Measurements from ENCODE around the gene MORC1. TPM values are rescaled to one million over a fixed set of nuclear protein-coding genes. Genes with fewer than 3 reads are reported as not detected.

MORC1 gene
- total and polyA plus RNA-seq, 4 donors: 0.02 to 0.33 (median 0.13) TPM

DNA sequence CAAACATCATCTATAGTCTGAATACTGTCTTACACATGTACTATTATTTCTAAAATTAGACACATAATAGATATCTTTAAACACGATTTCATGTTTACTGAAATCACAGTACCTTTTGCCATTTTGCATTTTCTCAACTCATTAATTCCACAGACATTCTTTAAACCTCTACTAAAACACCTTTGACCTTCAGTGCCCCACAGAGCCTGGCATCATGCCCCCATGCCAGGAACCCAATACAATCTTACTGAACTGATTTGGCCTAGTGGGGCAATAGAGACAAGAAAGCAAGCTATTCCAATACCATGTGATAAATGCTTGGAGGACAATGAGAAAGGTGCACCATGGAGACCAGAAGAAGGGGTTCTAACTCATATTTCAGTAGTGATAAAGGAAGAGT is 144.9 kb downstream of the MORC1 start:
- H3K4me3 ChIP-seq (ENCODE audit: low read depth in 1 of 3, low read length in 3 of 3): no peak overlapping the region
- no peaks in the 10 kb centered on the region for H3K9me3 ChIP-seq (ENCODE audit: control insufficient read depth in 4 of 4, low read length in 3 of 4)
- H3K9ac ChIP-seq (ENCODE audit: low read depth in 1 of 2, low read length in 2 of 2): no peak overlapping the region
- no peaks in the 10 kb centered on the region for H3K27me3 ChIP-seq (ENCODE audit: control insufficient read depth in 4 of 4, insufficient read depth in 4 of 4, low read length in 3 of 4)
- H3K27ac ChIP-seq (ENCODE audit: low read depth in 1 of 2, low read length in 2 of 2): no peak overlapping the region
- H3K36me3 ChIP-seq (ENCODE audit: control insufficient read depth in 4 of 4, insufficient read depth in 3 of 4, low read depth in 1 of 4, low read length in 3 of 4): no peaks in the 10 kb centered on the region
- 67% methylated on average over 1 of the region's 1 CpG for WGBS
- H3K4me1 ChIP-seq (ENCODE audit: control insufficient read depth in 4 of 4, insufficient read depth in 4 of 4, low read length in 3 of 4): no peaks in the 10 kb centered on the region
- DNase-seq (ENCODE audit: low spot score): no peak
- TF ChIP-seq GABPA (IDR thresholded peaks at IDR 0.05 in 1 of 2, conservative IDR thresholded peaks at IDR 0.05 in 1 of 2) (no peak), ATF3 (IDR thresholded peaks at IDR 0.05) (no peak), SP1 (IDR thresholded peaks at IDR 0.05) (no peak), HNF4A (conservative IDR thresholded peaks at IDR 0.05) (no peak), FOXA2 (IDR thresholded peaks at IDR 0.05) (no peak), RXRA (IDR thresholded peaks at IDR 0.05) (no peak), CTCF (IDR thresholded peaks at IDR 0.05; ENCODE audit: low read depth, low read length, missing input control) (no peak), RAD21 (IDR thresholded peaks at IDR 0.05) (no peak), JUND (IDR thresholded peaks at IDR 0.05) (no peak), NR2F2 (IDR thresholded peaks at IDR 0.05) (no peak), HNF4G (IDR thresholded peaks at IDR 0.05) (no peak), EGR1 (IDR thresholded peaks at IDR 0.05; ENCODE audit: low read depth in 2 of 2) (no peak), YY1 (IDR thresholded peaks at IDR 0.05) (no peak), FOXA1 (IDR thresholded peaks at IDR 0.05) (no peak), TAF1 (conservative IDR thresholded peaks at IDR 0.05) (no peak), REST (IDR thresholded peaks at IDR 0.05) (no peak)
- TF ChIP-seq, protein P1, sequence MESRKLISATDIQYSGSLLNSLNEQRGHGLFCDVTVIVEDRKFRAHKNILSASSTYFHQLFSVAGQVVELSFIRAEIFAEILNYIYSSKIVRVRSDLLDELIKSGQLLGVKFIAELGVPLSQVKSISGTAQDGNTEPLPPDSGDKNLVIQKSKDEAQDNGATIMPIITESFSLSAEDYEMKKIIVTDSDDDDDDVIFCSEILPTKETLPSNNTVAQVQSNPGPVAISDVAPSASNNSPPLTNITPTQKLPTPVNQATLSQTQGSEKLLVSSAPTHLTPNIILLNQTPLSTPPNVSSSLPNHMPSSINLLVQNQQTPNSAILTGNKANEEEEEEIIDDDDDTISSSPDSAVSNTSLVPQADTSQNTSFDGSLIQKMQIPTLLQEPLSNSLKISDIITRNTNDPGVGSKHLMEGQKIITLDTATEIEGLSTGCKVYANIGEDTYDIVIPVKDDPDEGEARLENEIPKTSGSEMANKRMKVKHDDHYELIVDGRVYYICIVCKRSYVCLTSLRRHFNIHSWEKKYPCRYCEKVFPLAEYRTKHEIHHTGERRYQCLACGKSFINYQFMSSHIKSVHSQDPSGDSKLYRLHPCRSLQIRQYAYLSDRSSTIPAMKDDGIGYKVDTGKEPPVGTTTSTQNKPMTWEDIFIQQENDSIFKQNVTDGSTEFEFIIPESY (IDR thresholded peaks at IDR 0.05): no peak
- TF ChIP-seq, protein P2, sequence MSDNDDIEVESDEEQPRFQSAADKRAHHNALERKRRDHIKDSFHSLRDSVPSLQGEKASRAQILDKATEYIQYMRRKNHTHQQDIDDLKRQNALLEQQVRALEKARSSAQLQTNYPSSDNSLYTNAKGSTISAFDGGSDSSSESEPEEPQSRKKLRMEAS (IDR thresholded peaks at IDR 0.05): no peak

All from liver (tissue), 9 donors.